Measurements from ENCODE around the gene IGSF21. TPM values are rescaled to one million over a fixed set of nuclear protein-coding genes. Genes with fewer than 3 reads are reported as not detected.

The IGSF21 gene
- polyA plus RNA-seq, 3 donors, result not detected

DNA sequence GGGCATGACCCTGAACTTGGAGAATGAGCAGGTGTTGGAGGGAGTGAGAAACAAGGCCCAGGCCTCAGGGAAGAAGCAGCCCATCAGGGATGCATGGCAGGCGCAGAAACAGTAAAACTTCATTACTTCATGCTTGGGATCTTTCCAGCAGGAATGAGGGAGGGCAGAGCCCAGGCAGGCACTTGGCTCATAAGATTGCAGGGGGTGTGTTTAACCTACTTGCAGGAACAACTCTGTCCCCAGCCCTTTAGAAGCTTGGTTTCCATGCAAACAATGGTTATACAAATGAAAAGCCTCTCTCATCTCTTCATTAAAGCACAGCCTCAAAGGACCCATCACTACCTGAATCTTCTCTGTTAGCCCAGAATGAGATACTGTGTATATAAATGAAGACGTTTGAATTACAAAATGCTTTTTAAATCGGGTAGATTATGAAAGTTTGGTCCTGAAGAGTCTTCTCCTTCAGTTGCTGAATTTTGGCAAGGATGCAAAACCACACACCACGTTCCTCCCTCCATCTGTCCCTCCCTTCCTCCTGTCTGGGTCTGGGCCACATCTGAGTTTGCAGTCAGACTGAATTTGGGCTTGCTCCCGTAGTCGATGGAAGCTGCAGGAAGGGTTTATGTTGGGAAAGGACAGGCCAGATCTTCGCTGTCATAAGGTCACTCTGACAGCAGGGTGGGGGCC, 218.8 kb downstream of the IGSF21 start:
- H3K9ac ChIP-seq (ENCODE audit: insufficient read depth, low read length, poor library complexity, severe bottlenecking), result no peak overlapping the region
- H3K27me3 ChIP-seq (ENCODE audit: control insufficient read depth in 2 of 2, insufficient read depth in 2 of 2, low read length in 2 of 2), result no peaks in the 10 kb centered on the region
- H4K20me1 ChIP-seq (ENCODE audit: insufficient read depth, low read length), result no peaks in the 10 kb centered on the region
- Mint-ChIP-seq H3K9me3 (peaks cover 0 to 3% (median 2%) of the 10 kb centered on the region in 7 donors), H3K27me3 (ENCODE audit: low read depth in 3 of 3) (peaks cover 3 to 18% (median 6%) of the 10 kb centered on the region in 3 donors), H3K4me3 (no peak overlapping the region), H3K4me1 (no peaks in the 10 kb centered on the region), H3K36me3 (no peaks in the 10 kb centered on the region), H3K27ac (no peak overlapping the region)
- H3K4me3 ChIP-seq (replicated peaks in 1 of 3; ENCODE audit: low read depth in 2 of 3, low read length in 3 of 3), result no peak overlapping the region
- no peaks in the 10 kb centered on the region for H3K36me3 ChIP-seq (replicated peaks in 1 of 2; ENCODE audit: control insufficient read depth in 1 of 2, insufficient read depth in 2 of 2, low read length in 2 of 2)
- no peaks in the 10 kb centered on the region for H3K4me1 ChIP-seq (ENCODE audit: control insufficient read depth in 1 of 2, insufficient read depth in 2 of 2, low read length in 2 of 2)
- no peak overlapping the region for H3K4me2 ChIP-seq (replicated peaks; ENCODE audit: extremely low read depth, low read length, poor library complexity, severe bottlenecking)
- 26% methylated on average over 4 of the region's 7 CpGs for WGBS (ENCODE audit: insufficient coverage)
- intact Hi-C loops (cut with micrococcal nuclease), result no loop called here
- TF ChIP-seq, protein P1, sequence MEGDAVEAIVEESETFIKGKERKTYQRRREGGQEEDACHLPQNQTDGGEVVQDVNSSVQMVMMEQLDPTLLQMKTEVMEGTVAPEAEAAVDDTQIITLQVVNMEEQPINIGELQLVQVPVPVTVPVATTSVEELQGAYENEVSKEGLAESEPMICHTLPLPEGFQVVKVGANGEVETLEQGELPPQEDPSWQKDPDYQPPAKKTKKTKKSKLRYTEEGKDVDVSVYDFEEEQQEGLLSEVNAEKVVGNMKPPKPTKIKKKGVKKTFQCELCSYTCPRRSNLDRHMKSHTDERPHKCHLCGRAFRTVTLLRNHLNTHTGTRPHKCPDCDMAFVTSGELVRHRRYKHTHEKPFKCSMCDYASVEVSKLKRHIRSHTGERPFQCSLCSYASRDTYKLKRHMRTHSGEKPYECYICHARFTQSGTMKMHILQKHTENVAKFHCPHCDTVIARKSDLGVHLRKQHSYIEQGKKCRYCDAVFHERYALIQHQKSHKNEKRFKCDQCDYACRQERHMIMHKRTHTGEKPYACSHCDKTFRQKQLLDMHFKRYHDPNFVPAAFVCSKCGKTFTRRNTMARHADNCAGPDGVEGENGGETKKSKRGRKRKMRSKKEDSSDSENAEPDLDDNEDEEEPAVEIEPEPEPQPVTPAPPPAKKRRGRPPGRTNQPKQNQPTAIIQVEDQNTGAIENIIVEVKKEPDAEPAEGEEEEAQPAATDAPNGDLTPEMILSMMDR (IDR thresholded peaks at IDR 0.05), result no peak
- H3K27ac ChIP-seq (ENCODE audit: low read depth in 1 of 2, low read length in 2 of 2), result no peak overlapping the region
- no peak overlapping the region for H2AFZ ChIP-seq (ENCODE audit: insufficient read depth, low read depth, low read length, poor library complexity, severe bottlenecking)
- H3K9me3 ChIP-seq (replicated peaks in 1 of 2; ENCODE audit: control insufficient read depth in 1 of 2, insufficient read depth in 1 of 2, low read length in 2 of 2), result no peaks in the 10 kb centered on the region
- no peak for DNase-seq
- H3K79me2 ChIP-seq (ENCODE audit: insufficient read depth, low read length), result no peaks in the 10 kb centered on the region

DNA sequence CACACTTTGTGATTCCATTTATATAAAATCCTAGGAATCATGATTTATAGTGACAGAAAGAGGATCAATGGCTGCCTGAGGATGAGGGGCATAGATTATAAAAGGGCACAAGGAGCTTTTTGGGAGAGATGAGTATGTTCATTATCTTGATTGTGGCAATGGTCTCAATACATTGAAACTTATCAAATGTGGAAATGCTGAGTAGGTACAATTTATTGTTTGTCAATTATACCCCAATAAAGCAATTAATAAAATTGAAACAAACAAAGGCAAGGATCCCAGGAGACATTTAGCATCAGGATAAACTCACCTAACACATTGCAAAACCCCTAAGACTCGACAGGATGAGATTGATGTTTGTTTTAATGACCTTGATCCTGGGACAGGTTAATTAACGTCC, 220.1 kb downstream of the IGSF21 start:
- Mint-ChIP-seq H3K36me3 (no peaks in the 10 kb centered on the region), H3K4me1 (no peaks in the 10 kb centered on the region), H3K27me3 (ENCODE audit: low read depth in 3 of 3) (peaks cover 3 to 15% (median 9%) of the 10 kb centered on the region in 3 donors), H3K4me3 (no peak overlapping the region), H3K9me3 (peaks cover 0 to 3% (median 2%) of the 10 kb centered on the region in 7 donors), H3K27ac (no peak overlapping the region)
- intact Hi-C loops (cut with micrococcal nuclease), result no loop called here
- Histone ChIP-seq H3K27me3 (ENCODE audit: control insufficient read depth in 2 of 2, insufficient read depth in 2 of 2, low read length in 2 of 2) (no peaks in the 10 kb centered on the region), H3K9ac (ENCODE audit: insufficient read depth, low read length, poor library complexity, severe bottlenecking) (no peak overlapping the region), H3K27ac (ENCODE audit: low read depth in 1 of 2, low read length in 2 of 2) (no peak overlapping the region), H3K79me2 (ENCODE audit: insufficient read depth, low read length) (no peaks in the 10 kb centered on the region), H4K20me1 (ENCODE audit: insufficient read depth, low read length) (no peaks in the 10 kb centered on the region), H2AFZ (ENCODE audit: insufficient read depth, low read depth, low read length, poor library complexity, severe bottlenecking) (no peak overlapping the region), H3K4me3 (replicated peaks in 1 of 3; ENCODE audit: low read depth in 2 of 3, low read length in 3 of 3) (no peak overlapping the region), H3K4me1 (ENCODE audit: control insufficient read depth in 1 of 2, insufficient read depth in 2 of 2, low read length in 2 of 2) (no peaks in the 10 kb centered on the region), H3K36me3 (replicated peaks in 1 of 2; ENCODE audit: control insufficient read depth in 1 of 2, insufficient read depth in 2 of 2, low read length in 2 of 2) (no peaks in the 10 kb centered on the region), H3K9me3 (replicated peaks in 1 of 2; ENCODE audit: control insufficient read depth in 1 of 2, insufficient read depth in 1 of 2, low read length in 2 of 2) (no peaks in the 10 kb centered on the region), H3K4me2 (replicated peaks; ENCODE audit: extremely low read depth, low read length, poor library complexity, severe bottlenecking) (no peak overlapping the region)
- WGBS (ENCODE audit: insufficient coverage), result no CpG with 5 or more reads among the region's 2 CpGs
- TF ChIP-seq, protein P1 (IDR thresholded peaks at IDR 0.05), result no peak
- no peak for DNase-seq
